CD4-positive, alpha-beta T cell treated with Interleukin-10 for 1 hour (primary cell): ENCODE results near the gene ZBTB7B.

Experiments
- DNase-seq: peaks from one replicate; pipeline ENCODE4 v3.0.0-alpha.2; 2020

The ZBTB7B gene

DNA sequence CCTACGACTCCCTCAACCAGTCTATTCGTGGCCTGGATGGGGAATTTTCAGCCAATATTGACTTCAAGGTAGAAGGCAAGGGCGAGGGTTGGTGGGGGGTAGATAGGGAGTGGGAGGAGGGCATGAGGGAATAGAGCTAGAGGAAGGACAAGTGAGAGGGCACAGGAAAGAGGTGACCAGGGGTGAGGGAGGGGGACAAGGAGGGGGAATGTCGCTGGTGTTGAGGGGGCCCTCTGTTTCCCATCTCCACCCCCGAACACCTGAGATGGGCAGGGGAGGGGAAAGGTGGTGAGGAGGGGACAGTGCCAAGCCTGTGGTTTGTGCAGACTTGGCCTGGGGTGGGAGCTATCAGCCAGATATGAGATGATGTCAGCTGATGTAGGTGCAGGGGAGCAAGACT, 40.2 kb downstream of the ZBTB7B start:
- DNase-seq: no peak

DNA sequence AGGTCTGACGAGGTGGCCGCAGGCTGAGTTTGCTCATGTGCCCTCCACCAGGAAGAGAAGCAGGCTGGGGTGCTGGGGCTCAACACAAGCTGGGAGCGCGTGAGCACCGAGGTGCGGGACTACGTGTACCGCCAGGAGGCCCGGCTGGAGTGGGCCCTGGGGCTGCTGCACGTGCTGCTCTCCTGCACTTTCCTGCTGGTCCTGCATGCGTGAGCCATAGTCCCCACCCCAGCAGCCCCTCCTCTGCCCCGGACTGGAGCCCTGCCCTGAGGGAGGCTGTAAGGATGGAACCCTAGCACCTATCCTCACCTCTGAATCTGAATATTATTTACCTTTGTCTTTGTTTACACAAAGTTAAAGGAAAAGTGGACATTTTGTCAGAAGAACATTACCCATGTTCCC, 40.7 kb downstream of the ZBTB7B start:
- no peak for DNase-seq

DNA sequence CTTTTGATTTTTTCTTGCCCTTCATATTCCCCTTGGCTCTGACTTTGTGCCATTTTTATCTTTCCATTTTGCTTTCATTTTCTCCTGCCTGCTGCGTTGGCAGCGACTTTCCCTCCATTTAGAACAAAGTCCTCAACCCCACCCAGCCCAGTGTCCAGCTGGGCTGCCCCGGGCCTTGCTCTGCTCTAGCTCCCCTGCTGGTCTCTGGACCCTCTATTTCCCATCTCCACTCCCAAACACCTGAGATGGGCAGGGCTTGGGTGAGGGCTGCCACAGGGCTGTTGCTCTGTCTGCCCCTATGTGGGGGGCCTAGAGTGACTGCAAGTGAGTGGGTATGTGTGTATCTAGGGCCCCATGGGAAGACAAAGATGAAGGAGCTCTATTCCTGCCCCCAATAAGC, 41.2 kb downstream of the ZBTB7B start:
- no peak for DNase-seq

DNA sequence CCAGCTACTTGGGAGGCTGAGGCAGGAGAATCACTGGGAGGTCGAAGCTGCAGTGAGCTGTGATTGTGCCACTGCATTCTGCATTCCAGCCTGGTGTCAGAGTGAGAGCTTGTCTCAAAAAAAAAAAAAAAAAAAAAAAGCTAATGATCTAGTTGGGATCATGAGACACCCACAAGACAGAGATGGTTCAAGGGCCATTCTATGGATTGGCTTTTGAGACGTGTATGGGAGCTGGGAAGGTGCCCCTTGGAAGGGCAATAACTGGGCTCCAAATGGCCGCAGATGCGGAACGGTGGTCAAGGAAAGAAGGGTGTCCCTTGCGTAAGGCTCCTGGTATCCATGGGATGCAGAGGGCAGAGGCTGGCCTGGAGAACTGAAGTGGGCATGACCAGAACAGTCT, 41.8 kb downstream of the ZBTB7B start:
- DNase-seq: no peak

DNA sequence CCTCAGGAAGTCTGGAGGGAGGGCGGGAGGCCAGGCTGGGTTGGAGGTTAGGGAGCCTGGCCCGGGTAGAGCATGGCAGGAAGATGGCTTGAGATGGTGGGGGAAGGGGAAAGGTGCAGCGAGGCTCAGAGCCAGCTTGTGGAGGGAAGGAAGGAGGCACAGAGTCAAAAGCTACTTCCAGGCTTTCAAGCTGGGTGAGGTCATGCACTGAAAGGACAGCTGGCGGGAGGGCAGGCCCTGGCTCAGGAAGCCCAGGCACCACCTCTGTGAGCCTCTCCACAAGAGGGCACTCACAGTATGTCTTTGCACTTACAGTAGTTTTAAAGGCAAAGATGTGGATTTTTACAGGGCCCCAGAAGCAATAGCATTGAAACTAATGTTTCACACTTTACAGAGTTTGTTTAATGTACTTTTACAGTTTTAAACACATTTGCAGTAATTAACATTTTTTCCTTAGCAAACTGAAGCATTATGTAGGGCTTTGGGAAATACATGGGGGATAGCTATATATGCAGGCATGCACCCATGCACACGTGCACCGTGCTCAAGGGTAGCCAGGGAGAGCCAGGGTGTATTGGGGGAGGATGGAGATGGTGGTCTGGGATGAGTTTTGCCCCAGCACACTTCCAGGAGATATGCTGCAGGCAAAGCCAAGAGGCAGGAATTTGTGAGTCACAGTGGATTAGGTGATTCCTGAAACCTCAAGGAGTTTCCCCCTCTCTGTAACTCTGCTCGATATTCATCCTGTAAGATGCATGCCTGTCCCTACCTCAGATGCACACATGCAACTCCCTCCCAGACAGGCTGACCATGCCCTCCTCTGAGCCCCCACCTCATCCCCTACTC, 42.4 kb downstream of the ZBTB7B start:
- peak; percentile 78 for DNase-seq

DNA sequence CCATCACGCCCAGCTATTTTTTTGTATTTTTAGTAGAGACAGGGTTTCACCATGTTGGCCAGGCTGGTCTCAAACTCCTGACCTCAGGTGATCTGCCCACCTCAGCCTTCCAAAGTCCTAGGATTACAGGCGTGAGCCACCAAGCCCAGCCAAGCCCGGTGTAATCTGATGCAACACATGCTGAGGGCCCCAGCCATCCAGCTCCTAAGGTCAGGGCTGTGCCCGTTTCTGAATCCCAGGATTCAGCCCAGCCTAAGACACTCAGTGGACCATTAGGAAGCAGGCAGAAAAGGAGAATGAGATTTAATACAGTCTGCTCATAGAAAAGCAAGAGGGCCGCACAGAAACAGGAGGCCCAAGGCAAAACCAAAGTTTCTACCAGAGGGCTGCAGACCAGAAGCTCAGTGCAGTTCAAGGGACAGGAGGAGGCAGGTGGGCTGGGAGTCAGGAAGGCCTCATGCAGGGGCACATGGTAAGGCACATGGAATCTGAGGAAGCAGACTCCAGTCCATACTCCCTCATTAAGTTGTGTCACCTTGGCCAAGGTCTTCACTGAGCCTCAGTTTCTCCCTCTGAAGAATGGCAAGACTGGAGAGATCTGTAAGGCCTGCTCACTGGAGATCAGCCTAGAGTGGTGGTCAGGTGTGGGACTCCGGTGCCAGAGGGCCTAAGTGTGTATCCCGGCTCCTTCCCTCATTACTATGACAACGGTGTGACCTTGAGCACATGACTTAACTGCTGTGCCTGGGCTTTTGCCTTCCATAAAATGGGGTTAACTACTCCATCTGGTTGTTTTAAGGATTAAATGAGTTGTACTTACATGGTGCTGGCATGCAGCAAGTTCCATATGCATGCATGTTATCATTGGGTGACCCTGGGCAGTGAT, 46.1 kb downstream of the ZBTB7B start:
- no peak for DNase-seq

DNA sequence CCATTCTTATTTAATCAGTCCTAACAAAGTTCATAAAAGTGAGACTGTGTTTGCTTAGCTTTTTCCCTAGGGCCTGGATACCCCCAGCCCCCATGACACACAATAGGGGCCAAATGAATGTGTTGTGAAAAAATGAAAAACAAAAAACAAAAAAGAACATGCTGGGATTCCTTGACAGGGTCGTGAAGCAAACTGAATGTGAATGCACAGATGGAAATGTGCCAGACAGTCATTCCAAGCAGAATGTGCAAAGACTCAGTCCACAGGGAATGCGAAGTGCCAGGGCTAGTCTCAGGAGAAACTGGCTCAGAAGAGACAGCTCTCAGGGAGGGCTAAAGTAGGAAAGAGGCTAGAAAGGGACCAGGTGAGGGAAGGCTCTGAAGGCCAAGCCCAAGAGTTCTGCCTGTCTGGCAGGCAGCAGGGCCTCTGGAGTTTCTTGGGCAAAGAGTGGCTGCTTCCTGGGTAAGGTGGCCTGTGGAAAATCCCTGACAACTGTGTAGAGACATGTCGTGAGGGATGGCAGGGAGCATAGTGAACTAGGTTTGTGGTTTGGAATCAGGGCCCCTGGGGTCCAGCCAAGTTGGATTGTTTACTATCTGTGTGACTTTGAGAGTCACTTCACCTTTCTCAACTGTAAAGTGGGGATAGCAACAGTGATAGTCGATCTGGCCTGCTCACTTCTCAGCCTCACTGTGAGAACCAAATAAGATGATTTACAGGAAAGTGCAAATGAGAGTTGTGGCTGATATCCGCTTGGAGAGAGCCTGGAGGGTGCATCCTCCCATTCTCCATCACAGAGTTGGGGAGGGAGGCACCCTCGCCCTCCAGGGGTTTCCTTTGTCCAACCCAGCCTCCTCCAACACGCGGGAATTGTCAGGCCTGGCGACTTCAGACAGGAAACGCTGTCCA, 47.3 kb downstream of the ZBTB7B start:
- peak; percentile 4 for DNase-seq

DNA sequence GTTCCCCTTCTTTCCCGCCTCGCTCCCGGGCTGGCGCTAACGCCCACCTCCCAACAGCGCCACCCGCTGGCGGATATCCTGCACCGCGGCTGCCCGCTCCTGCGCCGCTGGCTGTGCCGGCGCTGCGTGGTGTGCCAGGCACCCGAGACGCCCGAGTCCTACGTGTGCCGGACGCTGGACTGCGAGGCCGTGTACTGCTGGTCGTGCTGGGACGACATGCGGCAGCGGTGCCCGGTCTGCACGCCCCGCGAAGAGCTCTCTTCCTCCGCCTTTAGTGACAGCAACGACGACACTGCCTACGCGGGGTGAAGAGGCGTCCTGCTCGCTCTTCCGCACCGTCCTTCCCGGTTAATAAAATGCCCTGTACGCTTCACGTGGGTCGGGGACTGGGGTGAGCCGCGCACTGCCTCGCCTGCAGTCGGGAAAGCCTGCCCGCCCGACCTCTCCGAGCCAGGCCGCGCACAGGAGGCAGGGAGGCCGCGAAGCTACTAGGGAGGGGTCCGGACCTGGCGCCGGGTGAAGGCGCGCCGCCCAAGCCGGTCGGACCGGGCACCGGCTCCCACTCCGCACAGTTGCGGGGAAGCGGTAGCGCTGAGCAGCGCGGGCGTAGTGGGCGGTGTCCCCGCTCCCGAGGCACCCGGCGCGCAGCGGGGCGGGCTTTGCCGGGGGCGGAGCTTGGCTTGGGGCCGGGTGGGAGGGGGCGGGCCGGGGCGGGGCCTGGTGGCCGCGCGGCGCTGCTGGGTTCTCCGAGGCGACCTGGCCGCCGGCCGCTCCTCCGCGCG, 48.1 kb downstream of the ZBTB7B start, which contains the start of gene ADAM15:
Gene ADAM15, plus strand, starts transcription at position 757 of the 782 bp plus-strand sequence. CDS start 71 bp downstream, outside the sequence.
- DNase-seq: peak; percentile 86

DNA sequence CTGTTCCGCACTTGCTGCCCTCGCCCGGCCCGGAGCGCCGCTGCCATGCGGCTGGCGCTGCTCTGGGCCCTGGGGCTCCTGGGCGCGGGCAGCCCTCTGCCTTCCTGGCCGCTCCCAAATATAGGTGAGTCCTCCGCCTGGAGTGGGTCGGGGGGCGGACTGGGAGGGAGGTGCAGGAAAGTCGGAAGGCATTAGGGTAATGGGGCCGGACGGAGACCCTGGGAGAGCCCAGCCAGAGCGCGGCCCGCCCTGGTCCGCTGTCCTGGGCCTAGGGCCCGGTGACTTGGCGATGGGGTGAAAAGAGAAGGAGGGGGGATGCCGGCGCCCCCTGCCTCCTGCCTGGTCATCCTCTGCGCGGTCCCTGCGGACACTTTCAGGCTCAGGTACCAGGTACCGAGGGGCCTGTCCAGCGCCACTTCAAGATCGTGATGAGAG, 48.8 kb downstream of the ZBTB7B start:
- DNase-seq: no peak

DNA sequence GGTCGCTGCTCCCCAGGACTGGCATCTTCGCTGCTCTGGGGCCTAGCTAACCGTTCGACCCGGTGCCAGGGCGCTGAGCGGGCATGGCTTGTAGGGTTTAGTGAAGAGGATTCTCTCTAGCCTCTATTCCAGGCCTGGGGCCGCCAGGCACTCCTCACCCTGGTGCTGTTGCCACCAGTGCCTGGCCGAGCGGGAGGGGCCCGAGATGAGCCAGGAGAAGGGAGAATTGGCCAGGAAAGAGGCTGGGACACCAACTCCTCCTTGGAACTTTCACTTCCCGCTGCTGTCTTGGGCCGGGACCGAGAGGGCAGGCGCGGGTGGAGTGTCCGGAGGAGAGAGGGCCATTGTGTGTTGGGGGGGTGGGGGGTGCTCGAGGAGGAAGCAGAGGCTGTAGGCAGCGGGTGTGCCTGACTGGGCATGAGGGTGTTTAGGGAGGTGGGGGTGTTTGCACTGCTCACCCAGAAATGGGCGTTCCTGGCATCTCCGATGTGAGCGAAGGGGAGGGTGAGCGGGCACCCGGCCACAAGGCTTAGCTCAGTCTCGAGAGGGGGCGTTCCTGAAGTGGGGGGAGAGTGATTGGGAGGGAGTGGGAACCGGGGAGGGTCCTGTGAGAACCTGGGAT, 49.3 kb downstream of the ZBTB7B start:
- DNase-seq: peak; percentile 58

DNA sequence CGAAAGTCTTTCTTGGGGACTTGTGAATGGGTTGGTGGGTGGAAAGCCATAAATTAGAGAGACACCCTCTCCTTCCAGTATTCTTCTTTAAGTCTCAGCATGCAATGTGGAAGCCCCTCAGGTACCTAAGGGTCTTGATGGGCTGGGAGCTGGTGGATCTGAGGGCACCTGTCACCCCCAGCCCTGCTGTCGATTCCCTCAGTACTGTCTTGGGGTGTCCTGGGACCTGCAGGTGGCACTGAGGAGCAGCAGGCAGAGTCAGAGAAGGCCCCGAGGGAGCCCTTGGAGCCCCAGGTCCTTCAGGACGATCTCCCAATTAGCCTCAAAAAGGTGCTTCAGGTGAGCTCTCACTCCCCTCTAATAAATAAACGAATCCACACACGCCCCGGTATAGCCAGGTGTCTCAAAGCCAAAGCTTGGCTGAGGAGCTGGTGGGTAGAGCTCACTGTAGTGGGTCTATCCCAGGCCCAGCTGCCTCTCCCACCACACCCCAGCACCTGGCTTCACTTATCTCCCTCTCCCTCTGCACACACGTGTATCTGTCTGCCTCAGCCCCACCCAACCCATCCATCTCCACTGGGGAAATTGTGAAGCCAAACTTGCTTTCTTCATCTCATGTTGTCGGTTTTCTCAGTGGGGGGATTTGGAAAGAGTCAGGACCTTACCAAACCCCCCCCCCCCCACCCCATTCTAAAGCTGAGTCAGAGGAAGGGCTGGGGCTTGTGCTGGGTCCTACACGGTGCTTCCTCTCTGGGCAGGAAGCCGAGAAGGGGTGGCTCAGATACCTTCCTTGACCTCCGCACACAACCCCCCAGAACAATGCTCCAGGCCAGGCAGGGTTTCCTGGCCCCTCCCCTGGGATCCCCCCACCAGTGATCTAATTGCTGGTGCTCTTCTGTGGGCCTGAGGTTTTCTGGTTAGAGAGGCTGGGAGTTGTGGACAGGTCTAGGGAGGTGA, 50.1 kb downstream of the ZBTB7B start:
- peak; percentile 27 for DNase-seq

DNA sequence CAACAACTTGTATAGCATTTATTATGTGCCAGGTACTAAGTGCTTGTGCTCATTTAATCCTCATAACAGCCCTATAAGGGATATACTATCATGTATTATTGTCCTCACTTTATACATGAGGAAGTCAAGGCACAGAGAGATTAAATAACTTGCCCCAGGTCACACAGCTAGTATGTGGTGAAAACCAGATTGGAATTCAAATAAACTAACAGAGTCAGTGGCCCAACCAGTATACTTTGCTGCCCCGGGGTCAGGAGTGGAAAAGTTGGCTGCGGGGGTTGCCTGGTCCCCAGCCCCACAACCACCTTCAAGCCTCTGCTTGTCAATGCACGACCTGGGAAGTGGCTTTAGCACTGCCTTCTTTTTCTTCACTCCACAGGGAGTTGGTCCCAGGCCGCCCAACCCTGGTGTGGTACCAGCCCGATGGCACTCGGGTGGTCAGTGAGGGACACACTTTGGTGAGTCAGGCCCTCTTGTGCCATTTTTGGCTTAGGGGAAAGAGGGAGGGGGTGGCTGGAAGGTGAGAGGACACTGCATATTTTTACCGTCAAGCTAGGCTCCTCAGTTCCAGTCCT, 51.0 kb downstream of the ZBTB7B start:
- DNase-seq: no peak

DNA sequence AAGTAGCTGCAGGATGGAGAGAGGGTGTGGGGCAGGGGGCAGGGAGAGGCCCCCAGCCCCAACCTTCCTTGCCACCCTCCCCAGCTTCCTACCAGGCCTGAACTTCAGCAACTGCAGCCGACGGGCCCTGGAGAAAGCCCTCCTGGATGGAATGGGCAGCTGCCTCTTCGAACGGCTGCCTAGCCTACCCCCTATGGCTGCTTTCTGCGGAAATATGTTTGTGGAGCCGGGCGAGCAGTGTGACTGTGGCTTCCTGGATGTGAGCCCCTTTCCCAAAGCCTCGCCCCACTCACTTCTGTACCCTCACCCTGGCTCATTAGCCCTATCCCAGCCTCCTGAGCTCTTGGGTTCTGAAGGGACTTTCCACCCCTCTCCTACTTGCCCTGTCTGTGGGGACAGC, 54.5 kb downstream of the ZBTB7B start:
- no peak for DNase-seq

DNA sequence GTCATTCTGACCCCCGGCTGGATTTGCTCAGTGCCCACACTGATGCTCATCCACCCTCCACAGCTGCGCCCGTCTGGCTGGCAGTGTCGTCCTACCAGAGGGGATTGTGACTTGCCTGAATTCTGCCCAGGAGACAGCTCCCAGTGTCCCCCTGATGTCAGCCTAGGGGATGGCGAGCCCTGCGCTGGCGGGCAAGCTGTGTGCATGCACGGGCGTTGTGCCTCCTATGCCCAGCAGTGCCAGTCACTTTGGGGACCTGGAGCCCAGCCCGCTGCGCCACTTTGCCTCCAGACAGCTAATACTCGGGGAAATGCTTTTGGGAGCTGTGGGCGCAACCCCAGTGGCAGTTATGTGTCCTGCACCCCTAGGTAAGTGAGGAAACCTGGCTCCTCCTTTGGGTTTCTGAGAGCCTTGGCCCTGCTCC, 55.2 kb downstream of the ZBTB7B start:
- DNase-seq: no peak

DNA sequence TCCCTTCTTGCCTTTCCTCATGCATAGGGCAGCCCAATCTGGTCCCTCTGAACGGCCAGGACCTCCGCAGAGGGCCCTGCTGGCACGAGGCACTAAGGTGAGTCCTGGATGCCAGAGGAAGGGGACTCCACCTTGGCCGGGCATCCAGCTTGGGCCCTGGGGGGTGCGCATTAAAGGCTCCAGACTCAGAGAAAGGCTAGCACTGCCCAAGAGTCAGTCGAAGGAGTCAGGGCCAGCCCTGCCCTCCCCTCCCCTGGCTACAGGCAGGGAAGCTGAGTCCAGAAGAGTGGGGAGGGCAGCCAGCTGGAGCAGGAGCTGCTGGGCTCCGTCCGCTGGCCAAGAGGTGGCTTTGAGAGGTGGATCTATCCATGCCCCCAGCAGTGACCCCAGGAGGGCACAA, 58.1 kb downstream of the ZBTB7B start:
- no peak for DNase-seq

DNA sequence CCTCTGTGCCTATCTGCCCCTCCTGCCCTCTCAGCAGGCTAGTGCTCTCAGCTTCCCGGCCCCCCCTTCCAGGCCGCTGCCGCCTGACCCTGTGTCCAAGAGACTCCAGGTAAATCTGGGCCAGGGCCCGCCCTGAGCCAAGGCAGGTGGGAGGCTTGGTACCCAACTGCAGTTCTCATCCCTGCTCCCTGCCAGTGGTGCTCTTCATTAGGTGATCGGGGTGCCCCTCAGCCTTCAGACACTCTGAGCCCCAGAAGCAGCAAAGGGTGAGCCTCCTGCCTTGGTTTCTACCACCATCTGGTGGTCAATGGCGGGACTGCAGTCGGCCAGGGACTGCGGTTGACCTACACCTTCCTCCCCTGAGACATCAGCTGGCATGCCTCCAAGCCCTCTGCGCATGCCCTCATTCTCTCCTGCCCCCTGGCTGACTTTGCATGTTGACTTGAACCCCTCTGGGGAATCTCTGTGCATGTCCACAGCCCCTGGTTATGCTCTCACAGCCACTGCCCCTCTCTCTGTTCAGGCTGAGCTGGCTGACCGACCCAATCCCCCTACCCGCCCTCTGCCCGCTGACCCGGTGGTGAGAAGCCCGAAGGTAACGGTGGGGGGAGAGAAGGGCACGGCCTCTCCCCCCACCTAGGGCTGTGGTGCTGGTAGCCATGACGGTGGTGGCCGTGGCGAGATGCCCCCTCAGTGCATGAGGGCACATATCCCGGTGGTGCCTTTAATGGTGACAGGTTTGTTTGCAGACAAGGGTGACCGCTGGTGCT, 59.0 kb downstream of the ZBTB7B start:
- DNase-seq: peak; percentile 96

DNA sequence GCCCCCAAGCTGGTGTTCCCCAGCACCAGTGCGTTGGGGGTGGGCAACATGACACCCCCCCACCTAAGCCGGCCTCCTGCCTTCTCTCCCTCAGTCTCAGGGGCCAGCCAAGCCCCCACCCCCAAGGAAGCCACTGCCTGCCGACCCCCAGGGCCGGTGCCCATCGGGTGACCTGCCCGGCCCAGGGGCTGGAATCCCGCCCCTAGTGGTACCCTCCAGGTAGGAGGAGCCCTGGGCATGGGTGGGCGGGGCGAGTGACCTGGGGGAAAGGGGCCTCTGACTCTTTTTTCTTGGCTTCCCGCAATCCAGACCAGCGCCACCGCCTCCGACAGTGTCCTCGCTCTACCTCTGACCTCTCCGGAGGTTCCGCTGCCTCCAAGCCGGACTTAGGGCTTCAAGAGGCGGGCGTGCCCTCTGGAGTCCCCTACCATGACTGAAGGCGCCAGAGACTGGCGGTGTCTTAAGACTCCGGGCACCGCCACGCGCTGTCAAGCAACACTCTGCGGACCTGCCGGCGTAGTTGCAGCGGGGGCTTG, 59.6 kb downstream of the ZBTB7B start:
- DNase-seq: no peak

DNA sequence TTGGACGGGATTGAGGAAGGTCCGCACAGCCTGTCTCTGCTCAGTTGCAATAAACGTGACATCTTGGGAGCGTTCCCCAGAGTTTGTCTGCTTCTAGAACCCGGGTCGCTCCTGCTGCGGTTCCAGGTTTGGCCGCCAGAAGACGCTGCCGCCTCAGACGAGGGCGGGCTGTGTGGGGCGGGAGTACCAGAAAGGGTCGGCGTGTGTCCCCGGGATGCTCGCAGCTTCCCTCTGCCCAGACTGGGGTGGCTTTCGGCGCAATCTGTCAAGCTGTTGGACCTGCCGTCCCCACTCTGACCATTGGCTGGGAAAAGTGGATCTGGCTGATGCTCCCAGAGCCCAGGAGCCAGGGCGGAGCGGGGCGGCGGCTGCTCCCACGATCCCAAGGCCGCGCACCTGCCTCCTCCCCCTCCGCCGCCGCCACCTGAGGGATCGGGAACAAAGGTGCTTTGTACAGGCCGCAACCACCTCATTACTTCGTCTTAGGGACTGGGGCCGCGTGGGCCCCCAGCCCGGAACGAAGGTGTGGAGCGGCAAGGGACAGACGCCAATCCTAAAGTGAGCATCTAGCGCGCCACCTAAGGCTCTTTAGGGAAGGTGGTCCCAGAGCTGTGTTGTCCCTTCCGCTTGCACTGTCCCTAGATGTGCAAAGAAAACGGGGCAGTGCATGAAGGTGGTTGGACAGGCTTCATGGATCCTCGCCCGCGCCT, 60.3 kb downstream of the ZBTB7B start:
- DNase-seq: peak; percentile 78
